Measurements from ENCODE around the gene NAV3. TPM values are rescaled to one million over a fixed set of nuclear protein-coding genes. Genes with fewer than 3 reads are reported as not detected.

The NAV3 gene
- total RNA-seq, 5 donors from 2014 or later (not counting 1 experiment from before 2014, with no cell fraction given) = 0.26 TPM; not detected in 4

DNA sequence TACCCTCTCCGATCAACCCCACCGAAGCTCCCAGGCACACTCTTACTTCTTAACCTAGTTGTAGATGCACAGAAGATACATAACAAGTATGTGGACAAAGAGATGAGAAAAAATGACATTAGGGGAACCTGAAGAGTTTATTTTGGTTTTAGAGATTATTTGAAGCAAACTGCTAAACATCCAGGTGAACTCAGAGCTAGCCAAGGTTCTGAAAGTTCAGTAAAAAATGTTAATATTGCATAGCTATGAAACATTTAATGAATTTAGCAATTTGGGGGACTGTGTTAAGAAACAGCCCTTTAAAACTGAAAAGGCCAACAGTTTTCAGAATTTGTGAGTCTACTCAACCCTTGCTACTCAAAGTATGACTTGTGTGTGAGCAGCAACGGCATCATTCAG is 174.4 kb downstream of the NAV3 start:
- Mint-ChIP-seq H3K27ac (no peak overlapping the region), H3K4me3 (no peak overlapping the region), H3K9me3 (peaks cover 0 to 4% (median 1%) of the 10 kb centered on the region in 3 donors), H3K27me3 (no peaks in the 10 kb centered on the region), H3K4me1 (no peaks in the 10 kb centered on the region), H3K36me3 (no peaks in the 10 kb centered on the region)
- WGBS (ENCODE audit: insufficient coverage) = no CpG with 5 or more reads among the region's 3 CpGs
- Histone ChIP-seq H3K27me3 (replicated peaks in 1 of 2; ENCODE audit: control insufficient read depth in 2 of 2, extremely low read depth in 1 of 2, insufficient read depth in 2 of 2, low read length in 1 of 2) (no peaks in the 10 kb centered on the region), H3K9me3 (no peaks in the 10 kb centered on the region), H3K4me1 (ENCODE audit: control insufficient read depth in 1 of 2, extremely low read depth in 1 of 2, insufficient read depth in 2 of 2, low read length in 2 of 2) (no peaks in the 10 kb centered on the region), H3K4me3 (ENCODE audit: control insufficient read depth in 1 of 2, extremely low read depth in 1 of 2, low read length in 1 of 2) (no peak overlapping the region), H3K36me3 (ENCODE audit: control insufficient read depth in 2 of 2, extremely low read depth in 1 of 2, insufficient read depth in 1 of 2, low read length in 1 of 2) (no peaks in the 10 kb centered on the region), H3K27ac (ENCODE audit: low read length) (no peak overlapping the region)
- DNase-seq = no peak
- no peak for ATAC-seq (replicated peaks in 1 of 4)
- CTCF ChIA-PET = no interaction called here
- POLR2A ChIA-PET = no interaction called here

- WGBS (ENCODE audit: insufficient coverage) = no CpG with 5 or more reads among the region's 4 CpGs
- Histone ChIP-seq H3K27ac (ENCODE audit: low read length) (no peak overlapping the region), H3K4me3 (ENCODE audit: control insufficient read depth in 1 of 2, extremely low read depth in 1 of 2, low read length in 1 of 2) (no peak overlapping the region), H3K4me1 (ENCODE audit: control insufficient read depth in 1 of 2, extremely low read depth in 1 of 2, insufficient read depth in 2 of 2, low read length in 2 of 2) (no peaks in the 10 kb centered on the region), H3K27me3 (replicated peaks in 1 of 2; ENCODE audit: control insufficient read depth in 2 of 2, extremely low read depth in 1 of 2, insufficient read depth in 2 of 2, low read length in 1 of 2) (no peaks in the 10 kb centered on the region), H3K36me3 (ENCODE audit: control insufficient read depth in 2 of 2, extremely low read depth in 1 of 2, insufficient read depth in 1 of 2, low read length in 1 of 2) (no peaks in the 10 kb centered on the region), H3K9me3 (no peaks in the 10 kb centered on the region)
- Mint-ChIP-seq H3K9me3 (peaks cover 2 to 6% (median 4%) of the 10 kb centered on the region in 3 donors), H3K4me1 (no peaks in the 10 kb centered on the region), H3K36me3 (no peaks in the 10 kb centered on the region), H3K4me3 (no peak overlapping the region), H3K27ac (no peak overlapping the region), H3K27me3 (no peaks in the 10 kb centered on the region)
- DNase-seq = no peak
- CTCF ChIA-PET = no interaction called here
- POLR2A ChIA-PET = no interaction called here
- ATAC-seq (replicated peaks in 1 of 4) = no peak
Observed at GRCh38 chr12:78007173-78007572, 176.5 kb downstream of the NAV3 start.

DNA sequence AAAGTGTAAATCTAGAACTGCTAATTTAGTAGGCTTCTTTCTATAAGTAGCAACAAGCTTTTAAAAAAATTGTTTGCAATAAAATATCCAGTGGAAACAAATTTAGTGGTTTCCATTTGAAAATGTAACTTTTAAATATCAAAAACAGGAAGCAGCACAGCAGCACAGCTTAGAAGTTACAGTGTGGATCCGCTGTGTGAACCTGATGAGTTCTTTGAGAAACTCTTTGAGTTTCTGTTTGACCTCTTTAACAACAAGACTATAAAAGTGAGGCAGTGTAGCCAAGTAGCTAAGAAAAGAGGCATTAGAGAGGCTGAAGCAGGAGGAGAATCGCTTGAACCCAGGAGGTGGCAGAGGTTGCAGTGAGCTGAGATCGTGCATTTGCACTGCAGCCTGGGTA is 178.3 kb downstream of the NAV3 start:
- no peaks in the 10 kb centered on the region for H3K9me3 ChIP-seq
- H3K4me1 ChIP-seq (ENCODE audit: control insufficient read depth in 1 of 2, extremely low read depth in 1 of 2, insufficient read depth in 2 of 2, low read length in 2 of 2) = no peaks in the 10 kb centered on the region
- no peak overlapping the region for H3K4me3 Mint-ChIP-seq
- POLR2A ChIA-PET = no interaction called here
- no peaks in the 10 kb centered on the region for H3K36me3 ChIP-seq (ENCODE audit: control insufficient read depth in 2 of 2, extremely low read depth in 1 of 2, insufficient read depth in 1 of 2, low read length in 1 of 2)
- no peak for ATAC-seq (replicated peaks in 1 of 4)
- no peak overlapping the region for H3K27ac ChIP-seq (ENCODE audit: low read length)
- no peak overlapping the region for H3K27ac Mint-ChIP-seq
- H3K27me3 ChIP-seq (replicated peaks in 1 of 2; ENCODE audit: control insufficient read depth in 2 of 2, extremely low read depth in 1 of 2, insufficient read depth in 2 of 2, low read length in 1 of 2) = no peaks in the 10 kb centered on the region
- 83% methylated on average over 1 of the region's 3 CpGs for WGBS (ENCODE audit: insufficient coverage)
- H3K4me1 Mint-ChIP-seq = no peaks in the 10 kb centered on the region
- peaks cover 7 to 10% (median 7%) of the 10 kb centered on the region in 3 donors for H3K9me3 Mint-ChIP-seq
- no peak for DNase-seq
- H3K36me3 Mint-ChIP-seq = no peaks in the 10 kb centered on the region
- no peaks in the 10 kb centered on the region for H3K27me3 Mint-ChIP-seq
- CTCF ChIA-PET = interaction anchor here in 1 of 2 donors (0.6 kb wide), 1 partner anchor 25 kb away, joined by 5 read pairs; no protein-coding TSS in a partner anchor
- H3K4me3 ChIP-seq (ENCODE audit: control insufficient read depth in 1 of 2, extremely low read depth in 1 of 2, low read length in 1 of 2) = no peak overlapping the region

DNA sequence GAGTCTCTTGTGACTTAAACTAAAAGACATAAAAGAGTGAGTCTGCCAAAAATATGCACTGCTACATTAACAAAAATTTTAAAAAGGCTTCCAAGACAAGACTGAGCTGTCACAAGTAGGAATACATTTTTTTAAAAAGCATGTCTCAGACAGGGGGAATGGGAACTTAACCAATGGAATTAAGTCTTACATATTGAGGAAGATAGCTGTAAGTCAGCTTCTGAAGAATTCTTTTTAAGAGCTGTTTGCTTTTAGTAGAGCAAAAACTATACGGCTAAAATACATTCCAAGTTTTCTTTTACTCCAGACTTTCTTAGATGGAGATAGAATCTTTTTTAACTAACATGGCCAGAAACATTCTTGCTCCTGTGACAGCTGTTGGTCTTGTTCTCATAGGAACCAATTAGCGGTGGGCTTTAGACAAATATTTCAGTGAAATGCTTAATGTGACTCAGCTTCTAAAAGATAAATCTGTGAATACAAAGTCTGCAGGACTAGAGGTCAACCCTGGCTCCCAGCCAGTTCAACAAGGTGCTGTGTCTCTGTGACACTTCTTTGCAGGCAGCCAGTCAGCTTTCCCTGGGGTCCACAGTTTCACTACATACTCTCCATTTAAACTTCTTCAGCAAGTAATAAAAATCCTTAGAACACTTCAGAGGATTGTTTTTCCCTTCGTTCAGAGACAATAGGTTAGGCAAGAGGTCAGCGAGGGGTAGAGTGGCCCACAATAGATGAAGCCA is 187.6 kb downstream of the NAV3 start:
- H3K4me1 Mint-ChIP-seq = no peaks in the 10 kb centered on the region
- 100% methylated on average over 1 of the region's 4 CpGs for WGBS (ENCODE audit: insufficient coverage)
- Histone ChIP-seq H3K4me1 (ENCODE audit: control insufficient read depth in 1 of 2, extremely low read depth in 1 of 2, insufficient read depth in 2 of 2, low read length in 2 of 2) (no peaks in the 10 kb centered on the region), H3K27ac (ENCODE audit: low read length) (no peak overlapping the region), H3K4me3 (ENCODE audit: control insufficient read depth in 1 of 2, extremely low read depth in 1 of 2, low read length in 1 of 2) (no peak overlapping the region), H3K27me3 (replicated peaks in 1 of 2; ENCODE audit: control insufficient read depth in 2 of 2, extremely low read depth in 1 of 2, insufficient read depth in 2 of 2, low read length in 1 of 2) (no peaks in the 10 kb centered on the region), H3K9me3 (no peaks in the 10 kb centered on the region), H3K36me3 (ENCODE audit: control insufficient read depth in 2 of 2, extremely low read depth in 1 of 2, insufficient read depth in 1 of 2, low read length in 1 of 2) (no peaks in the 10 kb centered on the region)
- no peak overlapping the region for H3K27ac Mint-ChIP-seq
- no peaks in the 10 kb centered on the region for H3K36me3 Mint-ChIP-seq
- DNase-seq = no peak
- H3K27me3 Mint-ChIP-seq = no peaks in the 10 kb centered on the region
- no peak overlapping the region for H3K4me3 Mint-ChIP-seq
- peaks cover 4 to 12% (median 6%) of the 10 kb centered on the region in 3 donors for H3K9me3 Mint-ChIP-seq
- ATAC-seq (replicated peaks in 1 of 4) = no peak
- ChIA-PET CTCF (no interaction called here), POLR2A (no interaction called here)

GRCh38 chr12:78018939-78019338 is 188.2 kb downstream of the NAV3 start:
- DNase-seq (no peak), ATAC-seq (replicated peaks in 1 of 4) (no peak)
- Histone ChIP-seq H3K4me1 (ENCODE audit: control insufficient read depth in 1 of 2, extremely low read depth in 1 of 2, insufficient read depth in 2 of 2, low read length in 2 of 2) (no peaks in the 10 kb centered on the region), H3K36me3 (ENCODE audit: control insufficient read depth in 2 of 2, extremely low read depth in 1 of 2, insufficient read depth in 1 of 2, low read length in 1 of 2) (no peaks in the 10 kb centered on the region), H3K4me3 (ENCODE audit: control insufficient read depth in 1 of 2, extremely low read depth in 1 of 2, low read length in 1 of 2) (no peak overlapping the region), H3K27ac (ENCODE audit: low read length) (no peak overlapping the region), H3K27me3 (replicated peaks in 1 of 2; ENCODE audit: control insufficient read depth in 2 of 2, extremely low read depth in 1 of 2, insufficient read depth in 2 of 2, low read length in 1 of 2) (no peaks in the 10 kb centered on the region), H3K9me3 (no peaks in the 10 kb centered on the region)
- H3K36me3 Mint-ChIP-seq = no peaks in the 10 kb centered on the region
- whole genome bisulfite sequencing (ENCODE audit: insufficient coverage) = no CpG with 5 or more reads among the region's 3 CpGs
- ChIA-PET POLR2A (no interaction called here), CTCF (no interaction called here)
- no peak overlapping the region for H3K4me3 Mint-ChIP-seq
- peaks cover 4 to 12% (median 6%) of the 10 kb centered on the region in 3 donors for H3K9me3 Mint-ChIP-seq
- H3K27ac Mint-ChIP-seq = no peak overlapping the region
- no peaks in the 10 kb centered on the region for H3K27me3 Mint-ChIP-seq
- H3K4me1 Mint-ChIP-seq = no peaks in the 10 kb centered on the region

GRCh38 chr12:78028426-78028825 is 197.7 kb downstream of the NAV3 start:
- ChIA-PET CTCF (no interaction called here), POLR2A (no interaction called here)
- Mint-ChIP-seq H3K4me3 (no peak overlapping the region), H3K36me3 (no peaks in the 10 kb centered on the region), H3K4me1 (no peaks in the 10 kb centered on the region), H3K27ac (no peak overlapping the region), H3K9me3 (peaks cover 0 to 15% (median 11%) of the 10 kb centered on the region in 3 donors), H3K27me3 (no peaks in the 10 kb centered on the region)
- Histone ChIP-seq H3K27ac (ENCODE audit: low read length) (no peak overlapping the region), H3K27me3 (replicated peaks in 1 of 2; ENCODE audit: control insufficient read depth in 2 of 2, extremely low read depth in 1 of 2, insufficient read depth in 2 of 2, low read length in 1 of 2) (no peaks in the 10 kb centered on the region), H3K4me1 (ENCODE audit: control insufficient read depth in 1 of 2, extremely low read depth in 1 of 2, insufficient read depth in 2 of 2, low read length in 2 of 2) (no peaks in the 10 kb centered on the region), H3K9me3 (no peaks in the 10 kb centered on the region), H3K4me3 (ENCODE audit: control insufficient read depth in 1 of 2, extremely low read depth in 1 of 2, low read length in 1 of 2) (no peak overlapping the region), H3K36me3 (ENCODE audit: control insufficient read depth in 2 of 2, extremely low read depth in 1 of 2, insufficient read depth in 1 of 2, low read length in 1 of 2) (no peaks in the 10 kb centered on the region)
- WGBS (ENCODE audit: insufficient coverage) = no CpG with 5 or more reads among the region's 1 CpG
- ATAC-seq (replicated peaks in 1 of 4) = no peak
- no peak for DNase-seq
